ENCODE measurements around the gene CCDC192.

The CCDC192 gene

DNA sequence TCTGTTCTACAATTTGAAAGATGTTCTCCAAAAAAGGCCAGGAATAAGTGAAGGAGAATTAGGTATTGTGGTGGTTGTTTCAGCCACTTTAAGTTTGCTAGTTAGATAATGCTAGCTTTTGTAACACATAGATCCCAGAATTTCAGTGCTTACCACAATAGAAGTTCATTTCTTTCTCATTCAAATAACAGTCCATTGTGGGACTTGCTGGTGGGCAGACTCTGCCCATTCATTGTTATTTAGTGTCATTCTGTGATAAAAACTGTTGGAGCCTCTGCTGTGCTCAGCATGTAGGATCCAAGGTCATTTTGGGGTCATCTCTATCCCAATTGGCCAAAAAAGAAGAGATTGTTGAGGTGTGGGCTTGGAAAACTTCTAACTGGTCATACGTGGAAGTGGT, 106.8 kb downstream of the CCDC192 start:
- no peak for DNase-seq (ENCODE audit: low read depth)

GRCh38 chr5:127810707-127811490, 107.7 kb downstream of the CCDC192 start:
- no peak for DNase-seq (ENCODE audit: low read depth)

DNA sequence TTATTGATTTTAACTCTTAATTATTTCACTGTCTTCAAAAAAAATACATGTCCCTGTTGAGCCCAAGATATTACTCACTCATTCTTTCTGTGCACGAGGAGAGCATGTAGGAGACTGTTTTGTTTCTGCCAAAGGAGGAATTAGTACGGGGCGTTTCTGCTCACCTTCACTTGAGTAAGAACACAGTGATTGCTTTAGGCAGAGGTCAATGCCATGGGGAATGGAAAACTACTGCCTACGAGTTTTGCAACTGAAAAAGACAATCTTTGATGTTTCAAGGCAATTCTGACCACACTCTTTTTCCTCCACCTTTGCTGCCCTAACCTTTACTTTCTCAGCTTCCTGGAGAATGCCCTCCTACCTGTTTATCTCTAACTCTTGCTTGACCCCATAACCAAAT, 109.4 kb downstream of the CCDC192 start:
- DNase-seq (ENCODE audit: low read depth): no peak

DNA sequence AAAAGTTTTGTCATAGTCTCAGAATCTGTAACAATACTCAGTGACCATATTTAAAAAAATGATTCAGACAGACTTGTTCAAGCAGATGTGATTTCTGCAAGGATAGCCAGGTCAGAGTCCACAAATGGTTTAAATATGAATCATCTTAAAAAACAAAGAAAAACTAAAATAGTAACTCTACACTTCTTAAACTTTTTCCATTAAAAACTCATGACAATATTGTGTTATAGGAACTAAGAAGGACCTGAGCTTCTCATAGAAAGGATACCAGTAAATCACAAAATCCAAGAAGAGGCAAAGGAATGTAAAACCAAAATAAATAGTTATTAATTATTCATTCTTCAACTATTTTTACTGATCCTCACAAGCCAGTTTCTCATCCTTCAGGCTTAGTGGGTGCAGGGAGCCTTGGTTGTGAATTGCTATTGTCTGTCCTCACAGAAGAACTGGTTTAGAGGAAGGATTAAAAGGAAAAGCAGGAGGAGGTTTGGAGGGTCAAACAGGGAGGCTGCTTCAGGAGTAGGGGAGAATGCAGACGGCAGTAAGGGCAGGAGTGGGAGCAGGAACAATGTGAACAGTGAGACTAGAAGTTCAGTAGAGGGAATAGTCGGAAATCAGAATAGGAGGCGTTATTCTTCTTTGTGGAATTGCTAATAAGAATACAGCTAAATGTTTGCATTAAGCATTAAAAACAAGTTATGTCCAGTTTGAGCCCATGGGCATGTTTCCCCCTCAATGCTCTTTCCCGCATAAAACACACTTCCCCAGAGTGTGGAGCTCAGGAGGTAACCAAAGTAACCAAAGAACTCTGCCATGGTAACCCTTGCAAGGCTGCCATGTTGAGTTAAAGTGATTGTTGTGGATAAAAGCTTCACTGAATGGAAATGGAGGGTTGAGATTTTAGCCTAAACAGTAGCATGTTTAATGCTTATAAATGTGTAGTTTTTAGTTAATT, 110.7 kb downstream of the CCDC192 start:
- DNase-seq (ENCODE audit: low read depth): peak; percentile 41

DNA sequence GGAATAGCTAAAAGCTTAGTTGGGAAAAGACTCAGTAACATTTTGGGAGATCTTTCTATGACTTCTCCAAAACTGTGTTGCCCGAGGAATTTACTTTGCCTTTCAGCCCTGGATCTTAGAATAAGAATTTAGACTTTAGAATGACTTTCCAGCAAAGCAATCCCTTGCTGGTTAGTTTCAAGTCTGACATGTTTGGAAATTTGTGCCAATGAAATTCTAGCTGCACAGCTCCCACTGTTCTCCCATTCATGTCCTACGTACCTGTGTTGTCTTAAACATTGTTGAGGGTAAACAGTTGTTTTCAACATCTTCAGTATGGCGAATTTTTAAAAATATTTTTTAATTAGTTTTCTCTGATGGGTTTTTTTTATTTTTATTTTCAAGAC, 111.4 kb downstream of the CCDC192 start:
- no peak for DNase-seq (ENCODE audit: low read depth)

DNA sequence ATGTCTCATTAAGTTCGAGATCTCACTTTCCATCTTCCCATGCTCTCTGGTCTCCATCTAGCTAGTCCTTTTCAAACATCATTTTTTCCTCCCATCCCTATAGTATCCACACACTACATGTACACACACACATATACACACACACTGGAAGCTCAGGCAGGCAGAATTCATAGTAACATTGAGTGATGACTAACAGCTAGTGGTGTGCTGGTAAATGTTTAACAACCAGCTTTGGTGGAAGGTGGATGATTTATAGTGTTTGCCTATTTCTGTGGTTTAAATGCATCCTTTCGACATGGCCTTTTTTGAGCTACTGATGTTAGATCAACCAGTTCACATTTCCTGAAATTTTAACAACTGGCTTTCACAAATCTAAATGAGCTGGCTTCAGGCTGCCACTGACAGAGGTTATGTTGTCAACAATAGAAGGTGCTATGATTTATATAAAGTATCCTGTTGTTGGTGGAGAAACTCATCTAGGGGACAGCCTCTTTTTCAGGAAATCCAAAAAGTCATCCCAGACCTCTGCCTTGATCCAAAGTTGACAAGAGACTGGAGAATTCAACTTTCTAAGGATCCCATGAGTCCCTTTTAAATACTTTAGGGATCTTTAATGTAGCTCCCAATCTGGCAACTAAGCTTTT, 117.8 kb downstream of the CCDC192 start:
- no peak for DNase-seq (ENCODE audit: low read depth)

DNA sequence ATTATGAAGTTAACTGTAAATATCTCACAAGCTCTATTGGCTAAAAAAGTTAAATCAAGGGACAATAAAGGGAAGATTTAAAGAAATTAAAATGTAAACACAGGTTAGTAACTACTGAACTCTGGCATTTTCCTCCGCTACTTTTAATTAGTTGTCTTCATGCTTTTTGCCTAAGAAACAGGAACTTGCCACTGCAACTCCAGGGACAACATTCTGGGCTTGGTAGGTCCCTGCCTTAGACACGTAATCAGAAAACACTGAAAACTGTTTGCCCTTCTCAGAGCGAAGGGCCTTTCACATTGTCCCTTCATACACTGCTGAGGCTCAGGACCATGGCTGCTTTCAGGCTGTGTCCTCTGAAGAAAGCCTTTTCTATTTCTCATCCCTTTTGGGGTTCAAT, 118.7 kb downstream of the CCDC192 start:
- DNase-seq (ENCODE audit: low read depth): no peak

DNA sequence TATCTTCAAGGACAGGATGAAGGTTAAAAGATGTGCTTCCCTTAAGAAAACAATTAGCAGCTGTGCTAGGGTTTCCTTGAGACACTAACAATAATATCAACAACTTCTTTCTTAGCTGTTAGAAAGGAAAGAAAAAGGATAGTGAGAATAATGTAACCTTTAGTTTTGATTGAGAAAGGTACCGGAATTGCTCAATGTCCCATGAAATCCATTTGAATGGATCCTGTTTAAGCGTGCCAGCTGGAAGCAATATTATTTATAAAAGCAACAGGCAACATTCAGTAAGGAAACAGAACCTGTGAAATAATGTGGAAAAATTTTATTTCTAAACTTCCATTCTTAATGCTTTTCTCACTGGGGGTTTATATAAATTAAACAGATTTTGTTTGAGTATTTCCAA, 120.9 kb downstream of the CCDC192 start:
- no peak for DNase-seq (ENCODE audit: low read depth)

GRCh38 chr5:127826011-127826410, 122.8 kb downstream of the CCDC192 start:
- no peak for DNase-seq (ENCODE audit: low read depth)

GRCh38 chr5:127827451-127827850, 124.3 kb downstream of the CCDC192 start:
- no peak for DNase-seq (ENCODE audit: low read depth)

GRCh38 chr5:127830157-127830556, 127.0 kb downstream of the CCDC192 start:
- DNase-seq (ENCODE audit: low read depth): no peak

GRCh38 chr5:127830829-127831598, 127.8 kb downstream of the CCDC192 start:
- no peak for DNase-seq (ENCODE audit: low read depth)

DNA sequence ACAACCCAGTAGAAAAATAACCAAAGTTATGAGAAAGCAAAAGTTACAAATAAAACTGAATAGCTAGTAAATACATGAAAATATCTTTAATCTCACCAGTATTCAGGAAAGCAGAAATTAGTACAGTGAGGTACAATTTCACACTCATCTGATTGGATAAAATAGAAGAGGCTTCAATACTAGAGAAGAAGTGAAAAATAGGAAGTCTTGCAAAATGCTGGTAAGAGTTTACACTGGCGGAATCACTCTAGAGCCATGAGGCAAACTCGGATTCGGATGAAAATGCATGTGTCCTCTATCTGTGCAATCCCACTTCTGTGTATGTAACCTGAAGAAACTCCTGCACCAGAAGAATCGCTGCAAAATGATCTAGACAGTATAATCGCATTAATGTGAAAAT, 128.9 kb downstream of the CCDC192 start:
- DNase-seq (ENCODE audit: low read depth): no peak

GRCh38 chr5:127834094-127834531, 130.9 kb downstream of the CCDC192 start:
- DNase-seq (ENCODE audit: low read depth): no peak

DNA sequence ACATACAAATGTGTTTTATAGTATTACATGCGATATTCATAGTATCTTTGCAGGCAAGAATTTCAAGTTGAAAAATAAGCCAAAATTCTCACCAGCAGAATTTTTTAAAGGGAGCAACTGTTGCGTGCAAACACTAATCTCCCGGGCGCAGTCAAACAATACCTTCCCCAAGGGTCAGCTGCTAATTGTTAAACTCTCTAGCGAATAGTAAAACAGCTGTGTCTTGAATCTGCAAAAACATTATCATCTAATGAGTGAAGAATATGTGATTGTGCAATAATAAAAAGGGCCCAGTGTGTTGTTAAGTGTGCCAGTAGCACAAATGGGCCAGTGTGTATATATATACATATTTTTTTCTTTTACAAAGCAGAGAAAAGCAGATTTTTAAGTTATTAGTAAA, 131.4 kb downstream of the CCDC192 start:
- no peak for DNase-seq (ENCODE audit: low read depth)

GRCh38 chr5:127838661-127839060, 135.5 kb downstream of the CCDC192 start:
- DNase-seq (ENCODE audit: low read depth): no peak

- DNase-seq (ENCODE audit: low read depth): no peak
These were observed 135.9 kb downstream of the CCDC192 start for GRCh38 chr5:127839072-127839471.

- no peak for DNase-seq (ENCODE audit: low read depth)
These were observed 136.5 kb downstream of the CCDC192 start for GRCh38 chr5:127839496-127840197.

- no peak for DNase-seq (ENCODE audit: low read depth)
These were observed 137.0 kb downstream of the CCDC192 start for GRCh38 chr5:127840198-127840524.

- no peak for DNase-seq (ENCODE audit: low read depth)
These were observed 137.6 kb downstream of the CCDC192 start for GRCh38 chr5:127840809-127841208.

DNA sequence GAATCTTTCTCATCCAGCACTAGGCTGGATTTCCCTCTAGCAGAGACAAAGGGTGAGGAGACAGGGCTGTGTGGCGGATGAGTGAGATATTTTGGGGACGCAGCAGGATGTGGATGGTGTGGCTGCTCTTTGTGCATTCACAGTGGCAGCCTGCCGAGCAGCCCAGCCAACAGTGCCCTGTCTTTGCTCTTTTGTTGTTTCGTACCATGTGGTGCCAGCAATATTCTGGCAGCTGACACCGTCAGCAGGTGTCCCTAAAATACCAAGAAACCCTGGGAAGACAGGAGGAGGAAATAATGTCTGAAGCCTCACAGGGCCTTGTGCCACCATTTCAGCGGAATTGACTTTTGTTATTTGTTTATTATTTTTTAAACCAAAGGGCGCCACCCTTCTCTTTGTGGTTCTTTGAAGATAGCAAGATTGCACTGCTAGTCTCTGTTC, 141.4 kb downstream of the CCDC192 start:
- no peak for DNase-seq (ENCODE audit: low read depth)
